IMR-90 (cell line): ENCODE measurements around the gene PLPPR3. TPM values are rescaled to one million over a fixed set of nuclear protein-coding genes. Genes with fewer than 3 reads are reported as not detected.

Experiments
- ATAC-seq: fragments of 200-7000 bp; cut with Tn5 transposase; 2 replicates; pipeline ENCODE4 v1.9.1; 2020; ENCODE audit warnings: low read depth, mild to moderate bottlenecking, moderate library complexity
- BruUV-seq: library from RNA; stranded (reverse); fragments of 400-500 nt; replicated peaks from 2 replicates; lab custom pipeline; 2021; lab: Mats Ljungman, UMichigan
- CTCF ChIA-PET: fragments of 300-600 bp; formaldehyde crosslinking; extraction: SDS; loops from one replicate; lab custom pipeline; 2021; ENCODE audit warnings: antibody characterized with exemption; lab: Yijun Ruan, JAX
- POLR2A ChIA-PET: fragments of 300-600 bp; sonication (Branson Sonifier 250); formaldehyde crosslinking; loops from one replicate; lab custom pipeline; 2022; ENCODE audit warnings: antibody characterized with exemption; ENCODE audit not compliant: unreplicated experiment; lab: Charles Lee
- DNase-seq: peaks from one replicate; pipeline ENCODE4 v3.0.0; 2013
- H2AFZ ChIP-seq: replicated peaks from 2 replicates; pipeline ENCODE3; 2013; ENCODE audit warnings: low read length, mild to moderate bottlenecking; ENCODE audit not compliant: poor library complexity
- H2AK5ac ChIP-seq: 2 replicates; pipeline ENCODE4 v1.6.1; 2013; ENCODE audit warnings: low read depth, low read length, inconsistent platforms
- H2AK9ac ChIP-seq: replicated peaks from 2 replicates; pipeline ENCODE3; 2013; ENCODE audit warnings: mild to moderate bottlenecking, low read depth, low read length, moderate library complexity; ENCODE audit not compliant: poor library complexity
- H2BK120ac ChIP-seq: 2 replicates; pipeline ENCODE4 v1.6.1; 2013; ENCODE audit warnings: low read depth, low read length, inconsistent platforms
- H2BK15ac ChIP-seq: 3 replicates; pipeline ENCODE4 v1.6.1; 2013; ENCODE audit warnings: low read depth, low read length, inconsistent platforms
- H2BK20ac ChIP-seq: 2 replicates; pipeline ENCODE4 v1.6.1; 2013; ENCODE audit warnings: low read depth, mild to moderate bottlenecking, inconsistent platforms, low read length, moderate library complexity
- H2BK5ac ChIP-seq: 2 replicates; pipeline ENCODE4 v1.6.1; 2013; ENCODE audit warnings: mild to moderate bottlenecking, low read depth, low read length, inconsistent platforms; ENCODE audit not compliant: poor library complexity, severe bottlenecking
- H3K14ac ChIP-seq: replicated peaks from 2 replicates; pipeline ENCODE4 v1.6.1; 2013; ENCODE audit warnings: low read depth, low read length, inconsistent platforms
- H3K18ac ChIP-seq: 2 replicates; pipeline ENCODE4 v1.6.1; 2013; ENCODE audit warnings: low read depth, low read length, control low read depth
- H3K23ac ChIP-seq: 2 replicates; pipeline ENCODE4 v1.6.1; 2013; ENCODE audit warnings: low read depth, low read length, inconsistent platforms
- H3K27ac ChIP-seq: 2 replicates; pipeline ENCODE4 v1.5.1; 2013; ENCODE audit warnings: mild to moderate bottlenecking, control low read depth, low read length; ENCODE audit not compliant: insufficient read depth
- H3K27me3 ChIP-seq: 2 replicates; pipeline ENCODE4 v1.6.1; 2013; ENCODE audit warnings: low read length; ENCODE audit not compliant: control insufficient read depth, insufficient read depth
- H3K36me3 ChIP-seq: 2 replicates; pipeline ENCODE4 v1.6.1; 2013; ENCODE audit warnings: low read length, mixed read lengths; ENCODE audit not compliant: control insufficient read depth, insufficient read depth
- H3K4ac ChIP-seq: 2 replicates; pipeline ENCODE4 v1.6.1; 2013; ENCODE audit warnings: low read depth, low read length, inconsistent platforms
- H3K4me1 ChIP-seq: 2 replicates; pipeline ENCODE4 v1.6.1; 2013; ENCODE audit warnings: low read length, mixed read lengths; ENCODE audit not compliant: control insufficient read depth, insufficient read depth
- H3K4me2 ChIP-seq: 2 replicates; pipeline ENCODE4 v1.6.1; 2013; ENCODE audit warnings: low read depth, mild to moderate bottlenecking, control low read depth, low read length, moderate library complexity
- H3K4me3 ChIP-seq: 2 replicates; pipeline ENCODE4 v1.5.1; 2013; ENCODE audit warnings: low read depth, mild to moderate bottlenecking, control low read depth, low read length, moderate library complexity; ENCODE audit not compliant: insufficient read depth
- H3K56ac ChIP-seq: 2 replicates; pipeline ENCODE4 v1.6.1; 2013; ENCODE audit warnings: low read length, inconsistent platforms; ENCODE audit not compliant: insufficient read depth; ENCODE audit errors: extremely low read depth
- H3K79me1 ChIP-seq, 2 experiments: 2 replicates each; pipeline ENCODE4 v1.6.1; 2013; ENCODE audit warnings: low read length in 2 of 2, inconsistent platforms in 1 of 2, low read depth in 1 of 2
- H3K9ac ChIP-seq: 2 replicates; pipeline ENCODE4 v1.6.1; 2013; ENCODE audit warnings: low read depth, low read length, control low read depth
- H3K9me1 ChIP-seq: 2 replicates; pipeline ENCODE4 v1.6.1; 2013; ENCODE audit warnings: low read length, inconsistent platforms; ENCODE audit not compliant: insufficient read depth
- H3K9me3 ChIP-seq: 2 replicates; pipeline ENCODE4 v1.6.1; 2013; ENCODE audit warnings: low read length; ENCODE audit not compliant: control insufficient read depth, insufficient read depth
- H4K20me1 ChIP-seq: 2 replicates; pipeline ENCODE4 v1.6.1; 2013; ENCODE audit warnings: low read length, inconsistent platforms; ENCODE audit not compliant: insufficient read depth
- H4K5ac ChIP-seq: 2 replicates; pipeline ENCODE4 v1.6.1; 2013; ENCODE audit warnings: mild to moderate bottlenecking, low read depth, low read length, control low read depth
- H4K8ac ChIP-seq, 2 experiments: 2 replicates each; pipeline ENCODE4 v1.6.1; 2013; ENCODE audit warnings: low read depth in 2 of 2, low read length in 2 of 2, control low read depth in 1 of 2, inconsistent platforms in 1 of 2
- H4K91ac ChIP-seq: 2 replicates; pipeline ENCODE4 v1.6.1; 2013; ENCODE audit warnings: low read depth, low read length, inconsistent platforms; ENCODE audit not compliant: insufficient read depth
- BHLHE40 ChIP-seq: fragments of 150-350 bp; IDR thresholded peaks from 2 replicates; pipeline ENCODE4 v1.6.1; 2016; ENCODE audit warnings: mild to moderate bottlenecking, low read depth, low read length
- CEBPB ChIP-seq: IDR thresholded peaks from 2 replicates; pipeline ENCODE4 v1.6.1; 2012; ENCODE audit warnings: low read depth, low read length, improper control_type of control experiment
- CHD1 ChIP-seq: IDR thresholded peaks from 2 replicates; pipeline ENCODE4 v1.6.1; 2012; ENCODE audit warnings: low read depth, low read length, improper control_type of control experiment
- FOS ChIP-seq: fragments of 150-350 bp; IDR thresholded peaks from 2 replicates; pipeline ENCODE4 v1.6.1; 2016; ENCODE audit warnings: low read depth, low read length
- MAFK ChIP-seq: IDR thresholded peaks from 2 replicates; pipeline ENCODE4 v1.6.1; 2012; ENCODE audit warnings: low read depth, low read length, improper control_type of control experiment
- MAZ ChIP-seq: IDR thresholded peaks from 2 replicates; pipeline ENCODE4 v1.6.1; 2012; ENCODE audit warnings: low read depth, mild to moderate bottlenecking, low read length, improper control_type of control experiment, moderate library complexity, borderline replicate concordance
- MXI1 ChIP-seq: IDR thresholded peaks from 2 replicates; pipeline ENCODE4 v1.6.1; 2012; ENCODE audit warnings: low read depth, mild to moderate bottlenecking, low read length, moderate library complexity, borderline replicate concordance
- NFE2L2 ChIP-seq: fragments of 150-350 bp; IDR thresholded peaks from 2 replicates; pipeline ENCODE4 v1.6.1; 2016; ENCODE audit warnings: low read depth, mild to moderate bottlenecking, low read length
- POLR2A ChIP-seq: IDR thresholded peaks from 2 replicates; pipeline ENCODE4 v1.6.1; 2012; ENCODE audit warnings: mild to moderate bottlenecking, low read depth, low read length
- RAD21 ChIP-seq: IDR thresholded peaks from 2 replicates; pipeline ENCODE4 v1.6.1; 2012; ENCODE audit warnings: low read length, improper control_type of control experiment
- RFX5 ChIP-seq: IDR thresholded peaks from 2 replicates; pipeline ENCODE4 v1.8.0; 2012; ENCODE audit warnings: low read depth, mild to moderate bottlenecking, low read length, moderate library complexity
- SMC3 ChIP-seq: fragments of 150-350 bp; IDR thresholded peaks from 2 replicates; pipeline ENCODE4 v1.6.1; 2016; ENCODE audit warnings: low read depth, mild to moderate bottlenecking, antibody characterized with exemption, low read length, moderate library complexity
- WGBS, 2 experiments: methylation state at CpG; one replicate each; pipeline versions ENCODE4 v1.1.5 to v1.1.7; 2013; ENCODE audit warnings: missing lambda C conversion rate in 2 of 2; ENCODE audit not compliant: insufficient read length in 1 of 2; ENCODE audit errors: extremely low coverage in 2 of 2; 5-methylcytosine and 5-hydroxymethylcytosine counted together
- dilution Hi-C: fragments of 300-500 bp; cut with HindIII; formaldehyde crosslinking; loops from one replicate; pipeline ENCODE4 v1.14.3; 2018; ENCODE audit warnings: low sequenced_read_pairs; ENCODE audit not compliant: unreplicated experiment
- in situ Hi-C: fragments of 300-500 bp; cut with MboI; formaldehyde crosslinking; loops from 3 replicates; pipeline ENCODE4 v1.14.3; 2019; ENCODE audit warnings: low sequenced_read_pairs, inconsistent platforms, mixed read lengths
- intact Hi-C: fragments of 100-400 bp; cut with micrococcal nuclease; formaldehyde crosslinking; loops from 2 replicates; pipeline ENCODE4 v1.10.0; 2022
- polyA plus RNA-seq, 3 experiments: library from polyadenylated mRNA; depleted of rRNA; stranded (reverse); fragments of >200 nt; gene quantifications; 2 replicates each; pipeline ENCODE4 v1.2.3, GENCODE V29; 2012; ENCODE audit warnings: low replicate concordance in 1 of 3
- total RNA-seq: library from RNA; depleted of rRNA; stranded (reverse); fragments of >200 nt; gene quantifications from 2 replicates; pipeline ENCODE4 v1.2.3, GENCODE V29; 2012
- TF ChIP-seq, protein P1 (sequence below): conservative IDR thresholded peaks from 2 replicates; pipeline ENCODE4 v1.5.1; 2012; ENCODE audit warnings: mild to moderate bottlenecking, low read depth, low read length, improper control_type of control experiment
- TF ChIP-seq, protein P2 (sequence below): fragments of 150-350 bp; IDR thresholded peaks from 2 replicates; pipeline ENCODE4 v1.6.1; 2017; ENCODE audit warnings: mild to moderate bottlenecking, antibody characterized with exemption, low read length, low read depth

Gene PLPPR3
- total and polyA plus RNA-seq, 2 of the 4 experiments (the other 2 are of a cell fraction): 0.36 to 1.2 TPM

DNA sequence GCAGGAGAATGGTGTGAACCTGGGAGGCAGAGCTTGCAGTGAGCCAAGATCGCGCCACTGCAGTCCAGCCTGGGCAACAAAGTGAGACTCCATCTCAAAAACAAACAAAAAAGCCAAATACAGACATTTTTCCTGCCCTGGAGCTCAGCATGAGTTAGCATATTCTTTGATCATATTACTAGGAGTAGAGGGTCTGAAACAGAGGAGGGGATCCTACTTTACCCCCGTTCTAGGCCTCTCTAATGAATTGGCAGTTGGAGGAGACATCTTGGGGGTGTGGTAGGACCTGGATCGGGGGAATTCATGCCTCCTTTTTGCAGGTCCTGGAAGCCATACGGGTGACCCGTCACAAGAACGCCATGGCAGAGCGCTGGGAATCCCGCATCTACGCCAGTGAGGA is 58.6 kb downstream of the PLPPR3 start:
- Histone ChIP-seq H3K9ac (no peak overlapping the region), H4K20me1 (no peaks in the 10 kb centered on the region), H4K5ac (no peak overlapping the region), H2AK5ac (no peak overlapping the region), H3K27ac (no peak overlapping the region), H3K36me3 (no peaks in the 10 kb centered on the region), H4K8ac (no peak overlapping the region), H3K27me3 (no peaks in the 10 kb centered on the region; the same call in 1 of the 2 replicates), H3K9me3 (peaks cover 11% of the 10 kb centered on the region; the same call in 1 of the 2 replicates), H3K23ac (no peak overlapping the region), H2BK15ac (no peak overlapping the region), H3K9me1 (no peaks in the 10 kb centered on the region), H3K4me2 (no peak overlapping the region), H2AFZ (no peak overlapping the region), H3K79me1 (no peaks in the 10 kb centered on the region), H2AK9ac (no peak overlapping the region), H3K18ac (no peak overlapping the region), H3K4ac (no peak overlapping the region), H3K56ac (no peak overlapping the region), H2BK120ac (no peak overlapping the region), H2BK5ac (no peak overlapping the region), H2BK20ac (no peak overlapping the region), H4K91ac (no peak overlapping the region), H3K4me3 (no peak overlapping the region), H3K14ac (no peak overlapping the region), H3K4me1 (no peaks in the 10 kb centered on the region)
- TF ChIP-seq FOS: no peak
- TF ChIP-seq POLR2A: no peak
- no peak for TF ChIP-seq CEBPB
- no peak for TF ChIP-seq RFX5
- no peak for TF ChIP-seq RAD21
- no peak for TF ChIP-seq MAFK
- no peak for TF ChIP-seq SMC3
- TF ChIP-seq MAZ: no peak
- TF ChIP-seq NFE2L2: no peak
- TF ChIP-seq MXI1: no peak
- TF ChIP-seq, protein P1, sequence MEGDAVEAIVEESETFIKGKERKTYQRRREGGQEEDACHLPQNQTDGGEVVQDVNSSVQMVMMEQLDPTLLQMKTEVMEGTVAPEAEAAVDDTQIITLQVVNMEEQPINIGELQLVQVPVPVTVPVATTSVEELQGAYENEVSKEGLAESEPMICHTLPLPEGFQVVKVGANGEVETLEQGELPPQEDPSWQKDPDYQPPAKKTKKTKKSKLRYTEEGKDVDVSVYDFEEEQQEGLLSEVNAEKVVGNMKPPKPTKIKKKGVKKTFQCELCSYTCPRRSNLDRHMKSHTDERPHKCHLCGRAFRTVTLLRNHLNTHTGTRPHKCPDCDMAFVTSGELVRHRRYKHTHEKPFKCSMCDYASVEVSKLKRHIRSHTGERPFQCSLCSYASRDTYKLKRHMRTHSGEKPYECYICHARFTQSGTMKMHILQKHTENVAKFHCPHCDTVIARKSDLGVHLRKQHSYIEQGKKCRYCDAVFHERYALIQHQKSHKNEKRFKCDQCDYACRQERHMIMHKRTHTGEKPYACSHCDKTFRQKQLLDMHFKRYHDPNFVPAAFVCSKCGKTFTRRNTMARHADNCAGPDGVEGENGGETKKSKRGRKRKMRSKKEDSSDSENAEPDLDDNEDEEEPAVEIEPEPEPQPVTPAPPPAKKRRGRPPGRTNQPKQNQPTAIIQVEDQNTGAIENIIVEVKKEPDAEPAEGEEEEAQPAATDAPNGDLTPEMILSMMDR: no peak
- no peak for TF ChIP-seq CHD1
- TF ChIP-seq, protein P2, sequence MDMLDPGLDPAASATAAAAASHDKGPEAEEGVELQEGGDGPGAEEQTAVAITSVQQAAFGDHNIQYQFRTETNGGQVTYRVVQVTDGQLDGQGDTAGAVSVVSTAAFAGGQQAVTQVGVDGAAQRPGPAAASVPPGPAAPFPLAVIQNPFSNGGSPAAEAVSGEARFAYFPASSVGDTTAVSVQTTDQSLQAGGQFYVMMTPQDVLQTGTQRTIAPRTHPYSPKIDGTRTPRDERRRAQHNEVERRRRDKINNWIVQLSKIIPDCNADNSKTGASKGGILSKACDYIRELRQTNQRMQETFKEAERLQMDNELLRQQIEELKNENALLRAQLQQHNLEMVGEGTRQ: no peak
- TF ChIP-seq BHLHE40: no peak
- DNase-seq: no peak
- intact Hi-C loops (no loop called here), in situ Hi-C loops (loop anchor here (10.0 kb wide), 1 partner anchor 222 kb away; the partner anchor contains the start of gene WDR18), dilution Hi-C loops (no loop called here)
- ChIA-PET CTCF (interaction anchor here (0.5 kb wide), 1 partner anchor 193 kb away, joined by 3 read pairs; no protein-coding TSS in a partner anchor), POLR2A (no interaction called here)
- ATAC-seq: no peak
- 84% methylated on average over 6 of the region's 10 CpGs; no CpG with 5 or more reads in 1 of the 2 experiments for WGBS, 2 experiments
- BruUV-seq: no TSS peak
